ENCODE data around the gene SEC16A.

Gene SEC16A

DNA sequence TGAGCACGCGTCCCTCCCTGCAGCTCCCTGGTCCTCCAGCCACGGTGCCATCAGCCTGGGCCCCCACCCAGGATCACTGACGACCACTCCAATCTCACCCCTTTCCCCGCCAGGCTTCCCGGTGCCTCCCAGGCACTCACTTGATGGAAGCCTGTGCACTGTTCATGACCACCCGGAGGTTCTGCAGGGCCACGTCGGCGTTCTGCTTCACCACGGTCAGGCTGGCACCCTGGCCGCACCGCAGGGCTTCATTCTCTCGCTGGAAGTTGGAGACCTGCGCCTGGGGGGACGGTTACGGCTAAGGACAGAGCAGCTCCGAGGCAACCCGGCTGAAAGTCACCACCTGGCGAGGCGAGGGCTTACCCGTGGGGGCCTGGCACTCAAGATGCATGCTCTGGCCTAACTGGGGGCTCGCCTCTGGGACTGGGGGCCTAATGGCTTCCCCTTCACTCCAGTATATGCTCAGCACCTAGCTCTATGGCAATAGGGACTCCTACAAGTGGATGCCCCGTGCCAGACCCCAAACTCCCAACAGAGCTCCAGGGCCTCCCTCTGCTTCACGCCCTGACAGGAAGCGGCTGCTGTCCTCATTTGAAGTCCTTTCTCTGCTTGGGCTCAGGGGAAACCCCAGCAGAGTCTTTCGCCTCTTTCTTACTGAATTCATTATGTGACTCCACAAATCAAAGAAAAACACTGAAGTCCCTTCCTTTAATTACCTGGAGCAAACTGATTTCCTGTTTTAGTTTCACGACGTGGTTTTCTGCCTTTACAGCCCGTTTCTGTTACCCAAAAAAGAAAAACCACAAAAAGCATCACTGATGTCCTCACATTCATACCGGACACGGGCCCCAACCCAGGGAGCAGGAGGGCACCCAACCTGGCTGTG lies 78.7 kb downstream of the SEC16A start:
- no peaks in the 10 kb centered on the region for H3K9me3 ChIP-seq (replicated peaks in 1 of 11)
- peak overlapping the region; percentile 24 to 75 (median 62); a peak in 21 of 22 replicates for H3K9ac ChIP-seq
- no peak for TF ChIP-seq Cebpa-rat (IDR thresholded peaks at IDR 0.05)
- peaks cover 16 to 57% (median 28%) of the 10 kb centered on the region in 11 experiments; a peak in 18 of 22 replicates for H4K20me1 ChIP-seq
- peaks cover 50 to 67% (median 60%) of the 10 kb centered on the region in 11 experiments for H3K36me3 ChIP-seq
- peak overlapping the region; percentile 80 to 90 (median 86) for H3K4me2 ChIP-seq
- H3K4me3 ChIP-seq = peak overlapping the region in 3 of 10 experiments; percentile 2 to 33 (median 26); a peak in 2 of 20 replicates
- peaks cover 38 to 62% (median 55%) of the 10 kb centered on the region in 10 experiments for H3K4me1 ChIP-seq
- H3K27me3 ChIP-seq = no peaks in the 10 kb centered on the region
- H3K27ac ChIP-seq = peak overlapping the region in 10 of 11 experiments; percentile 3 to 67 (median 58); a peak in 18 of 22 replicates

DNA sequence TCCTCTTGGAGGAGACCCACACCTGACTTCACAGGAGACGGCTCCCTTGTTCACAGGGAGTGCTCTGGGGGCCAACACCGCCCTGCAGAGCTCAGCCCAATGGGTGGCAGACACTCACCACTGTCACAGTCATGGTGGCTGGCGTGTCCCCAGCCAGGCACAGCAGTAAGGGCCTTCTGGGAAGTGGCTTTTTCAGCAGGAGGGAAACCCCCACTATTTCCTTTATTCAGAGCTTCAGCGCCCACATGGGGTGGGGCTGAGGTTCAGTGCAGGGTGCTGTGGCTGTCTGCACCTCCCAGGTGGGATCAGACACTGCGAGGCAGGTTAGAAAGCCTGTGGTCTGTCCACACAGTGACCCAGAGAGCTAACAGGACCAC lies 79.3 kb downstream of the SEC16A start:
- Histone ChIP-seq H3K4me1 (peaks cover 38 to 62% (median 55%) of the 10 kb centered on the region in 10 experiments), H4K20me1 (peaks cover 18 to 60% (median 33%) of the 10 kb centered on the region in 11 experiments; a peak in 21 of 22 replicates), H3K27ac (peak overlapping the region in 9 of 11 experiments; percentile 41 to 67 (median 58); a peak in 15 of 22 replicates), H3K4me3 (no peak overlapping the region), H3K9ac (peak overlapping the region in 10 of 11 experiments; percentile 48 to 75 (median 62); a peak in 17 of 22 replicates), H3K4me2 (peak overlapping the region; percentile 80 to 90 (median 86)), H3K36me3 (peaks cover 50 to 70% (median 60%) of the 10 kb centered on the region in 11 experiments), H3K27me3 (no peaks in the 10 kb centered on the region), H3K9me3 (replicated peaks in 1 of 11) (no peaks in the 10 kb centered on the region)
- TF ChIP-seq Cebpa-rat (IDR thresholded peaks at IDR 0.05) = no peak

DNA sequence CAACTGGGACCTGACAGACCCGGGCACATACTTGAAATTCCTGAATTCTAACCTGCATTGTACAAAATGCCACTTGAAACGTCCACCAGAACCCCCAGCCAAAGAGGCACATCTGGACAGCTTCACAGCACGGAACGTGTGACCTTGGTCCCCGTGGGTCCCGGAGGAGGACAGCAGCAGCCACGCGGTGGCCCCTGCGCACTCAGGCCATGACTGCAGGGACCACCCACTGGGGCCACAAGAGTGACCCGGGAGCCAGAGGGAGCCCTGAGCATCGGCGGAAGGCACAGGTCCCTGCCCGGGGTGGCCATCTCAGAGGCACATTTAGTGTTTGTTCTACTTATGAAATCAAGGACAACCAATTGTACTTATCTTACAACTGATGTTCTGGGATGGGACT lies 80.8 kb downstream of the SEC16A start:
- no peak for TF ChIP-seq Cebpa-rat (IDR thresholded peaks at IDR 0.05)
- Histone ChIP-seq H3K36me3 (peaks cover 48 to 72% (median 61%) of the 10 kb centered on the region in 11 experiments), H3K27me3 (no peaks in the 10 kb centered on the region), H3K4me2 (no peak overlapping the region), H3K27ac (no peak overlapping the region), H3K4me3 (no peak overlapping the region), H3K4me1 (peaks cover 41 to 60% (median 49%) of the 10 kb centered on the region in 10 experiments), H3K9ac (peak overlapping the region in 1 of 11 experiments; percentile 95; a peak in 1 of 22 replicates), H4K20me1 (peaks cover 18 to 60% (median 44%) of the 10 kb centered on the region in 11 experiments; a peak in 21 of 22 replicates), H3K9me3 (replicated peaks in 1 of 11) (no peaks in the 10 kb centered on the region)

- peaks cover 41 to 54% (median 49%) of the 10 kb centered on the region in 10 experiments for H3K4me1 ChIP-seq
- no peak overlapping the region for H3K4me3 ChIP-seq
- H3K9ac ChIP-seq = peak overlapping the region in 8 of 11 experiments; percentile 26 to 95 (median 83); a peak in 9 of 22 replicates
- peaks cover 18 to 64% (median 47%) of the 10 kb centered on the region in 11 experiments; a peak in 21 of 22 replicates for H4K20me1 ChIP-seq
- peak overlapping the region in 1 of 11 experiments; percentile 87; a peak in 2 of 22 replicates for H3K27ac ChIP-seq
- no peaks in the 10 kb centered on the region for H3K9me3 ChIP-seq (replicated peaks in 1 of 11)
- peaks cover 48 to 72% (median 61%) of the 10 kb centered on the region in 11 experiments for H3K36me3 ChIP-seq
- no peak for TF ChIP-seq Cebpa-rat (IDR thresholded peaks at IDR 0.05)
- no peak overlapping the region for H3K4me2 ChIP-seq
- no peaks in the 10 kb centered on the region for H3K27me3 ChIP-seq
Observed at GRCh38 chr9:136401173-136401922, 81.5 kb downstream of the SEC16A start.

GRCh38 chr9:136400038-136400834 lies 82.6 kb downstream of the SEC16A start, which contains the start of gene SNAPC4:
Gene SNAPC4, minus strand, starts transcription at chr9:136400170. Its CDS starts 1,742 bp downstream, at chr9:136398428.
- Histone ChIP-seq H4K20me1 (peaks cover 15 to 66% (median 54%) of the 10 kb centered on the region in 11 experiments; a peak in 21 of 22 replicates), H3K4me2 (peak within 1 kb of the TSS; percentile 86 to 100 (median 94)), H3K9me3 (replicated peaks in 1 of 11) (no peaks in the 10 kb centered on the region), H3K4me1 (peaks cover 31 to 44% (median 40%) of the 10 kb centered on the region in 10 experiments), H3K27me3 (no peaks in the 10 kb centered on the region), H3K4me3 (peak within 1 kb of the TSS; percentile 84 to 100 (median 94)), H3K27ac (peak within 1 kb of the TSS in 10 of 11 experiments; percentile 60 to 87 (median 76); a peak in 21 of 22 replicates), H3K9ac (peak within 1 kb of the TSS; percentile 79 to 95 (median 85)), H3K36me3 (peaks cover 48 to 73% (median 63%) of the 10 kb centered on the region in 11 experiments)
- TF ChIP-seq Cebpa-rat (IDR thresholded peaks at IDR 0.05) = no peak

- Histone ChIP-seq H3K4me2 (peak overlapping the region; percentile 86 to 100 (median 94)), H3K27me3 (no peaks in the 10 kb centered on the region), H3K4me1 (peaks cover 23 to 35% (median 32%) of the 10 kb centered on the region in 10 experiments), H3K36me3 (peaks cover 49 to 73% (median 64%) of the 10 kb centered on the region in 11 experiments), H3K9ac (peak overlapping the region; percentile 79 to 95 (median 85)), H4K20me1 (peaks cover 8 to 66% (median 52%) of the 10 kb centered on the region in 11 experiments; a peak in 20 of 22 replicates), H3K4me3 (peak overlapping the region; percentile 84 to 100 (median 94)), H3K9me3 (replicated peaks in 1 of 11) (no peaks in the 10 kb centered on the region), H3K27ac (peak overlapping the region in 10 of 11 experiments; percentile 60 to 87 (median 76); a peak in 21 of 22 replicates)
- TF ChIP-seq Cebpa-rat (IDR thresholded peaks at IDR 0.05) = no peak
Observed at GRCh38 chr9:136399176-136400037, 83.4 kb downstream of the SEC16A start.

- Histone ChIP-seq H4K20me1 (peaks cover 0 to 68% (median 48%) of the 10 kb centered on the region in 11 experiments; a peak in 20 of 22 replicates), H3K36me3 (peaks cover 58 to 73% (median 67%) of the 10 kb centered on the region in 11 experiments), H3K9me3 (replicated peaks in 1 of 11) (no peaks in the 10 kb centered on the region), H3K9ac (peak overlapping the region; percentile 79 to 95 (median 85)), H3K4me2 (peak overlapping the region; percentile 86 to 100 (median 94)), H3K4me3 (peak overlapping the region in 9 of 10 experiments; percentile 84 to 100 (median 94); a peak in 17 of 20 replicates), H3K4me1 (peaks cover 12 to 24% (median 20%) of the 10 kb centered on the region in 10 experiments), H3K27ac (peak overlapping the region in 2 of 11 experiments; percentile 79 to 87; a peak in 4 of 22 replicates), H3K27me3 (no peaks in the 10 kb centered on the region)
- TF ChIP-seq Cebpa-rat (IDR thresholded peaks at IDR 0.05) = no peak
Observed at GRCh38 chr9:136398286-136398685, 84.6 kb downstream of the SEC16A start.

Data from BLaER1 treated with 17β-estradiol and CSF1 and Interleukin-3, amounts not matched to agents 10 nM and 100 nM (cell line).